ENCODE measurements around the gene GOLPH3L. TPM values are rescaled to one million over a fixed set of nuclear protein-coding genes. Genes with fewer than 3 reads are reported as not detected.
"Not testable (repeated sequence)": the region's sequence is repeated elsewhere in the genome, so short reads cannot be mapped to it uniquely, and the experiment has no call there.

GOLPH3L gene
- total and polyA plus RNA-seq, 3 experiments from 2014 or later = 18.1 to 23.1 (median 20.0) TPM

GRCh38 chr1:150610576-150610975, 86.4 kb downstream of the GOLPH3L start:
- Histone ChIP-seq H3K9me3 (ENCODE audit: low read length) (no peaks in the 10 kb centered on the region), H3K27ac (ENCODE audit: low read depth, low read length) (peak overlapping the region; percentile 92), H3K4me3 (ENCODE audit: low read length) (no peak overlapping the region), H3K36me3 (ENCODE audit: insufficient read depth, low read length) (no peaks in the 10 kb centered on the region), H3K27me3 (ENCODE audit: insufficient read depth, low read length, poor library complexity, severe bottlenecking) (no peaks in the 10 kb centered on the region), H3K4me1 (ENCODE audit: insufficient read depth, low read length) (peaks cover 46% of the 10 kb centered on the region)
- Mint-ChIP-seq H3K36me3 (peaks cover 0 to 12% (median 0%) of the 10 kb centered on the region in 3 donors), H3K4me3 (no peak overlapping the region), H3K4me1 (peaks cover 37 to 56% (median 40%) of the 10 kb centered on the region in 3 donors), H3K27me3 (no peaks in the 10 kb centered on the region), H3K9me3 (no peaks in the 10 kb centered on the region), H3K27ac (peak overlapping the region; percentile 94 to 100 (median 99))
- DNase-seq = no peak
- CTCF ChIA-PET = interaction anchor here (1.5 to 2.2 kb wide), 2 partner anchors 10 to 50 kb away, joined by 5 to 8 read pairs; no protein-coding TSS in a partner anchor
- POLR2A ChIA-PET = no interaction called here

DNA sequence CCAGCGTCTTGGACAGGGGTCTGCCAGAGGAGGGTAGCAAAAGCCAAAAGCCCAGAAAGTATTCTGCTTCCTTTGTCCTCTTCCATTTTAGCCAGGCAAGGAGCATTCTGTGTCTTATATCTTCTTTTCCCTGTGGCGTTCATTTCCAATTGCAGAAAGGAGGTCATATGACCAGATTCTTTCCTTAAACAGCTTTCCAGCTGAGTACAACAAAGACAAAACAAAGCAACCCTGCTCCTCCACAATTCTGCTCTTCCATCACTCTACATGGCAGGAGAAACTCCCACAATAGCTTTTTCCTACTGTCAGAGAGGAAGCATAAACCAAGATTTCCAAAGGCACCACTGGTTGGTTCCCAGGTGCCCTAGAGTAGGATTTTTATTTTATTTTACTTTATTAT, 87.2 kb downstream of the GOLPH3L start:
- Mint-ChIP-seq H3K4me3 (no peak overlapping the region), H3K36me3 (peaks cover 0 to 13% (median 0%) of the 10 kb centered on the region in 3 donors), H3K27ac (peak overlapping the region; percentile 83 to 100 (median 98)), H3K4me1 (peaks cover 31 to 51% (median 33%) of the 10 kb centered on the region in 3 donors), H3K27me3 (no peaks in the 10 kb centered on the region), H3K9me3 (no peaks in the 10 kb centered on the region)
- H3K9me3 ChIP-seq (ENCODE audit: low read length) = no peaks in the 10 kb centered on the region
- no peaks in the 10 kb centered on the region for H3K36me3 ChIP-seq (ENCODE audit: insufficient read depth, low read length)
- POLR2A ChIA-PET = no interaction called here
- H3K4me1 ChIP-seq (ENCODE audit: insufficient read depth, low read length) = peaks cover 38% of the 10 kb centered on the region
- CTCF ChIA-PET = interaction anchor here (1.0 to 1.8 kb wide), 4 partner anchors 9 to 49 kb away, joined by 3 to 11 read pairs (median 4); partner anchors contain the start of gene MCL1
- H3K4me3 ChIP-seq (ENCODE audit: low read length) = no peak overlapping the region
- DNase-seq = no peak
- no peaks in the 10 kb centered on the region for H3K27me3 ChIP-seq (ENCODE audit: insufficient read depth, low read length, poor library complexity, severe bottlenecking)
- H3K27ac ChIP-seq (ENCODE audit: low read depth, low read length) = no peak overlapping the region

- Mint-ChIP-seq H3K36me3 (peaks cover 0 to 8% (median 2%) of the 10 kb centered on the region in 3 donors), H3K4me3 (no peak overlapping the region), H3K27me3 (no peaks in the 10 kb centered on the region), H3K9me3 (no peaks in the 10 kb centered on the region), H3K27ac (peak overlapping the region in 3 of 8 donors; percentile 5 to 89 (median 17)), H3K4me1 (peaks cover 6 to 27% (median 11%) of the 10 kb centered on the region in 3 donors)
- Histone ChIP-seq H3K4me3 (ENCODE audit: low read length) (no peak overlapping the region), H3K4me1 (ENCODE audit: insufficient read depth, low read length) (peaks cover 11% of the 10 kb centered on the region), H3K36me3 (ENCODE audit: insufficient read depth, low read length) (no peaks in the 10 kb centered on the region), H3K27me3 (ENCODE audit: insufficient read depth, low read length, poor library complexity, severe bottlenecking) (no peaks in the 10 kb centered on the region), H3K9me3 (ENCODE audit: low read length) (no peaks in the 10 kb centered on the region), H3K27ac (ENCODE audit: low read depth, low read length) (no peak overlapping the region)
- ChIA-PET CTCF (interaction anchor here (1.5 to 2.9 kb wide), 3 partner anchors 13 to 47 kb away, joined by 3 to 11 read pairs (median 7); no protein-coding TSS in a partner anchor), POLR2A (no interaction called here)
- DNase-seq = no peak
Observed at GRCh38 chr1:150606463-150607142, 90.4 kb downstream of the GOLPH3L start.

- H3K36me3 ChIP-seq (ENCODE audit: insufficient read depth, low read length); H3K27me3 ChIP-seq (ENCODE audit: insufficient read depth, low read length, poor library complexity, severe bottlenecking); CTCF ChIA-PET; DNase-seq; POLR2A ChIA-PET; H3K27ac ChIP-seq (ENCODE audit: low read depth, low read length); H3K4me1 ChIP-seq (ENCODE audit: insufficient read depth, low read length); H3K9me3 Mint-ChIP-seq; H3K4me3 ChIP-seq (ENCODE audit: low read length); H3K27me3 Mint-ChIP-seq; H3K4me3 Mint-ChIP-seq; H3K27ac Mint-ChIP-seq; H3K9me3 ChIP-seq (ENCODE audit: low read length): not testable (repeated sequence)
- Mint-ChIP-seq H3K36me3 (peaks cover 0 to 13% (median 2%) of the 10 kb centered on the region in 3 donors), H3K4me1 (peaks cover 0 to 15% (median 5%) of the 10 kb centered on the region in 3 donors)
Observed at GRCh38 chr1:150605451-150605731, 91.6 kb downstream of the GOLPH3L start.

GRCh38 chr1:150604226-150604588, 92.7 kb downstream of the GOLPH3L start:
- Mint-ChIP-seq H3K36me3 (peaks cover 0 to 20% (median 5%) of the 10 kb centered on the region in 3 donors), H3K27ac (peak overlapping the region in 7 of 8 donors; percentile 20 to 60 (median 49)), H3K27me3 (no peaks in the 10 kb centered on the region), H3K4me3 (no peak overlapping the region), H3K4me1 (peaks cover 0 to 8% (median 3%) of the 10 kb centered on the region in 3 donors), H3K9me3 (no peaks in the 10 kb centered on the region)
- no peak for DNase-seq
- no peaks in the 10 kb centered on the region for H3K4me1 ChIP-seq (ENCODE audit: insufficient read depth, low read length)
- ChIA-PET CTCF (interaction anchor here (0.6 kb wide), 1 partner anchor 11 kb away, joined by 3 read pairs; no protein-coding TSS in a partner anchor), POLR2A (no interaction called here)
- H3K9me3 ChIP-seq (ENCODE audit: low read length) = no peaks in the 10 kb centered on the region
- no peak overlapping the region for H3K4me3 ChIP-seq (ENCODE audit: low read length)
- peak overlapping the region; percentile 18 for H3K27ac ChIP-seq (ENCODE audit: low read depth, low read length)
- no peaks in the 10 kb centered on the region for H3K27me3 ChIP-seq (ENCODE audit: insufficient read depth, low read length, poor library complexity, severe bottlenecking)
- no peaks in the 10 kb centered on the region for H3K36me3 ChIP-seq (ENCODE audit: insufficient read depth, low read length)

GRCh38 chr1:150603711-150604110, 93.2 kb downstream of the GOLPH3L start:
- H3K4me3 ChIP-seq (ENCODE audit: low read length) = no peak overlapping the region
- peaks cover 0 to 22% (median 5%) of the 10 kb centered on the region in 3 donors for H3K36me3 Mint-ChIP-seq
- H3K9me3 Mint-ChIP-seq = no peaks in the 10 kb centered on the region
- DNase-seq = no peak
- no peak overlapping the region for H3K27ac ChIP-seq (ENCODE audit: low read depth, low read length)
- ChIA-PET POLR2A (no interaction called here), CTCF (interaction anchor here (1.0 kb wide), 2 partner anchors 13 to 43 kb away, joined by 4 read pairs; no protein-coding TSS in a partner anchor)
- H3K27ac Mint-ChIP-seq = peak overlapping the region in 3 of 8 donors; percentile 10 to 80 (median 48)
- peaks cover 0 to 8% (median 3%) of the 10 kb centered on the region in 3 donors for H3K4me1 Mint-ChIP-seq
- H3K4me3 Mint-ChIP-seq = no peak overlapping the region
- no peaks in the 10 kb centered on the region for H3K27me3 Mint-ChIP-seq
- H3K4me1 ChIP-seq (ENCODE audit: insufficient read depth, low read length) = no peaks in the 10 kb centered on the region
- no peaks in the 10 kb centered on the region for H3K36me3 ChIP-seq (ENCODE audit: insufficient read depth, low read length)
- H3K27me3 ChIP-seq (ENCODE audit: insufficient read depth, low read length, poor library complexity, severe bottlenecking) = no peaks in the 10 kb centered on the region
- H3K9me3 ChIP-seq (ENCODE audit: low read length) = no peaks in the 10 kb centered on the region

GRCh38 chr1:150602372-150602771, 94.6 kb downstream of the GOLPH3L start:
- H3K36me3 Mint-ChIP-seq = peaks cover 0 to 24% (median 5%) of the 10 kb centered on the region in 3 donors
- H3K27ac Mint-ChIP-seq; DNase-seq; H3K4me3 Mint-ChIP-seq; H3K9me3 Mint-ChIP-seq; H3K27ac ChIP-seq (ENCODE audit: low read depth, low read length); H3K36me3 ChIP-seq (ENCODE audit: insufficient read depth, low read length); H3K4me1 Mint-ChIP-seq; H3K4me3 ChIP-seq (ENCODE audit: low read length); H3K9me3 ChIP-seq (ENCODE audit: low read length); H3K27me3 ChIP-seq (ENCODE audit: insufficient read depth, low read length, poor library complexity, severe bottlenecking); H3K27me3 Mint-ChIP-seq; H3K4me1 ChIP-seq (ENCODE audit: insufficient read depth, low read length): not testable (repeated sequence)
- ChIA-PET CTCF (interaction anchor here (1.1 kb wide), 1 partner anchor 19 kb away, joined by 3 read pairs; no protein-coding TSS in a partner anchor), POLR2A (interaction anchor here (0.6 kb wide), 1 partner anchor 13 kb away, joined by 3 read pairs; no protein-coding TSS in a partner anchor)

DNA sequence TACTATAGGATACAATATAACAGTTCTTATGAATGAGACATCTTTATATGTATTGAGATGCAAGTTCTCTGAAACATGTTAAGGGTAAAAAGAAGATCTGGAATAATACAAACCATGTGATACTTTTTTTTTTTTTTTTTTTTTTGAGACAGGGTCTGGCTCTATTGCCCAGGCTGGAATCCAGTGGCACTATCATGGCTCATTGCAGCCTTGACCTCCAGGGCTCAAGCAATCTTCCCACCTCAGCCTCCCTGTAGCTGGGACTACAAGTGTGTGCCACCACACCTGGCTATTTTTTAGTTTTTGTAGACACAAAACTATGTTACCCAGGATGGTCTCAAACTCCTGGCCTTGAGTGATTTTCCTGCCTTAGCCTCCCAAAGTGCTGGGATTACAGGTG, 95.4 kb downstream of the GOLPH3L start:
- peak overlapping the region in 1 of 8 donors; percentile 65 for H3K27ac Mint-ChIP-seq
- ChIA-PET POLR2A (no interaction called here), CTCF (no interaction called here)
- Histone ChIP-seq H3K27me3 (ENCODE audit: insufficient read depth, low read length, poor library complexity, severe bottlenecking) (no peaks in the 10 kb centered on the region), H3K4me1 (ENCODE audit: insufficient read depth, low read length) (no peaks in the 10 kb centered on the region), H3K9me3 (ENCODE audit: low read length) (no peaks in the 10 kb centered on the region), H3K27ac (ENCODE audit: low read depth, low read length) (no peak overlapping the region), H3K4me3 (ENCODE audit: low read length) (no peak overlapping the region), H3K36me3 (ENCODE audit: insufficient read depth, low read length) (no peaks in the 10 kb centered on the region)
- DNase-seq = no peak
- no peak overlapping the region for H3K4me3 Mint-ChIP-seq
- H3K4me1 Mint-ChIP-seq = peaks cover 7 to 12% (median 8%) of the 10 kb centered on the region in 3 donors
- peaks cover 0 to 25% (median 5%) of the 10 kb centered on the region in 3 donors for H3K36me3 Mint-ChIP-seq
- no peaks in the 10 kb centered on the region for H3K27me3 Mint-ChIP-seq
- no peaks in the 10 kb centered on the region for H3K9me3 Mint-ChIP-seq
